ENCODE results near the gene DMRTA1.

DNA sequence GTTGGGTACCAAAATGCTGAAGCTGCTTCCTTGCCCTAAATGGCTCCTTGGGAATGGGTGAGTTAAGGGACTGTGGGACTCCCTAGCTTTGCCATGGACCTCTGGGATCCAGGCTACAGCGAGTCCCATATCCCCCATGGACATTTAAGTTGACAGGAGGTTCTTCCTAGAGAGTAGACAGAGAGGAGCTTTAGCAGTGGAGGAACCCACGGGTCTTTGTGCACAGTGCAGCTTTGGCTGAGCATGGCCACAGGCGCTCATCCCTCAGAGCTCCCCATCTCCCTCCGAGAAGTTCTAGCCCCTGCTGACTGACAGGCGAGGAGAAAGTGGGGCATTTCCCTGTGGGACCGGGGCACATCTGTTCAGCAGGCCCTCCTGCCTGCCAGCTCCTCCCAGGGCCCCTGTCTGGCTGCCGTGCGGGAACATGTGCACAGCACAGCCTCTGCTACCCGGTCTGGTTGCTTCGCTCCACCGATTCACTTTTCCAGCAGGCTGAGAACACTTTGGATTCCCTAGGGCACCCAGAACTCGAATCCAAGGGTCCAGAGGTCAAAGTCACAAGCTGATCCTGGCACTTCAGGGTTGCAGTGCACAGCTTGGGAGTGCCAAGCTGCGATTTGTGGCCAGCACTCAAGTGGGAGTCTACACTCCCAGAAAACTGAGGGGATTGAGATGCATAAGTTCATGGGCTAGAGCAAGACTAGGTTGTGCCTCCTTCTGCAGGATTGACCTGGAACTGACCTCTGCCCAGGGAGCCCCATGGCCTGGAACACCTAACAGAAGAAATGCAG, 40.6 kb upstream of the DMRTA1 start:
- TF ChIP-seq YY1 (IDR thresholded peaks at IDR 0.05) (no peak), REST (IDR thresholded peaks at IDR 0.05) (no peak), HNF4G (IDR thresholded peaks at IDR 0.05) (no peak), NR2F2 (IDR thresholded peaks at IDR 0.05) (no peak), TAF1 (conservative IDR thresholded peaks at IDR 0.05) (no peak), RXRA (IDR thresholded peaks at IDR 0.05) (no peak)
- TF ChIP-seq, protein P1, sequence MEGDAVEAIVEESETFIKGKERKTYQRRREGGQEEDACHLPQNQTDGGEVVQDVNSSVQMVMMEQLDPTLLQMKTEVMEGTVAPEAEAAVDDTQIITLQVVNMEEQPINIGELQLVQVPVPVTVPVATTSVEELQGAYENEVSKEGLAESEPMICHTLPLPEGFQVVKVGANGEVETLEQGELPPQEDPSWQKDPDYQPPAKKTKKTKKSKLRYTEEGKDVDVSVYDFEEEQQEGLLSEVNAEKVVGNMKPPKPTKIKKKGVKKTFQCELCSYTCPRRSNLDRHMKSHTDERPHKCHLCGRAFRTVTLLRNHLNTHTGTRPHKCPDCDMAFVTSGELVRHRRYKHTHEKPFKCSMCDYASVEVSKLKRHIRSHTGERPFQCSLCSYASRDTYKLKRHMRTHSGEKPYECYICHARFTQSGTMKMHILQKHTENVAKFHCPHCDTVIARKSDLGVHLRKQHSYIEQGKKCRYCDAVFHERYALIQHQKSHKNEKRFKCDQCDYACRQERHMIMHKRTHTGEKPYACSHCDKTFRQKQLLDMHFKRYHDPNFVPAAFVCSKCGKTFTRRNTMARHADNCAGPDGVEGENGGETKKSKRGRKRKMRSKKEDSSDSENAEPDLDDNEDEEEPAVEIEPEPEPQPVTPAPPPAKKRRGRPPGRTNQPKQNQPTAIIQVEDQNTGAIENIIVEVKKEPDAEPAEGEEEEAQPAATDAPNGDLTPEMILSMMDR (IDR thresholded peaks at IDR 0.05; ENCODE audit: low read depth, low read length, missing input control) = no peak
